K562 (cell line): ENCODE results near the gene GPR153. TPM values are rescaled to one million over a fixed set of nuclear protein-coding genes. Genes with fewer than 3 reads are reported as not detected.

ENCODE experiments used
- ATAC-seq: fragments of 200-7000 bp; cut with Tn5 transposase; 3 replicates; pipeline ENCODE4 v1.9.1; 2020; ENCODE audit warnings: moderate library complexity
- BruUV-seq: library from RNA; stranded (reverse); fragments of 400-500 nt; replicated peaks from 2 replicates; lab custom pipeline; 2021; lab: Mats Ljungman, UMichigan
- CTCF ChIA-PET: fragments of 300-600 bp; formaldehyde crosslinking; extraction: SDS; loops from one replicate; lab custom pipeline; 2021; ENCODE audit warnings: low intra/inter-chr PET ratio; lab: Yijun Ruan, JAX
- POLR2A ChIA-PET: fragments of 300-600, 350-650 bp; sonication (Branson Sonifier 250); formaldehyde crosslinking; extraction: SDS; loops from one replicate; lab custom pipeline; 2021; ENCODE audit warnings: antibody characterized with exemption, inconsistent platforms; lab: Yijun Ruan, JAX
- DNase-seq, 4 experiments: peaks; one replicate each; pipeline versions ENCODE4 v3.0.0 to v3.0.0-alpha.2; 2011 to 2018; ENCODE audit warnings: low spot score in 3 of 4, mixed read lengths in 3 of 4; ENCODE audit errors: extremely low read depth in 1 of 4
- FAIRE-seq: peaks from 2 replicates; lab custom pipeline; 2011; peaks lifted over from hg19 to GRCh38; lab: Jason Lieb, UNC
- H2AFZ ChIP-seq: 2 replicates; pipeline ENCODE4 v1.6.0; 2011; ENCODE audit warnings: low read depth, low read length, control low read depth, inconsistent platforms
- H3K27ac ChIP-seq: fragments of 200-600 bp; 3 replicates; pipeline ENCODE4 v1.8.0; 2011; ENCODE audit warnings: low read depth, mild to moderate bottlenecking, control low read depth, inconsistent platforms, low read length, moderate library complexity, mixed read lengths; ENCODE audit errors: extremely low read depth
- H3K27me3 ChIP-seq, 2 experiments: fragments of 300-600 bp in 1 of 2; 2 replicates in 1 of 2; 3 replicates in 1 of 2; pipeline versions ENCODE4 v1.6.0 to v1.8.0; 2011; ENCODE audit warnings: inconsistent platforms in 2 of 2, low read length in 2 of 2, mild to moderate bottlenecking in 1 of 2, mixed read lengths in 1 of 2, moderate library complexity in 1 of 2; ENCODE audit not compliant: control insufficient read depth in 2 of 2, insufficient read depth in 2 of 2
- H3K36me3 ChIP-seq: fragments of 300-600 bp; 3 replicates; pipeline ENCODE4 v1.8.0; 2011; ENCODE audit warnings: mild to moderate bottlenecking, low read length, inconsistent platforms; ENCODE audit not compliant: control insufficient read depth, insufficient read depth
- H3K4me1 ChIP-seq, 2 experiments: fragments of 200-600 bp in 1 of 2; replicated peaks in 1 of 2; 2 replicates in 1 of 2; 3 replicates in 1 of 2; pipeline versions ENCODE4 v1.5.1 to v1.8.0; 2011; ENCODE audit warnings: inconsistent platforms in 2 of 2, low read length in 2 of 2, mild to moderate bottlenecking in 1 of 2, mixed read lengths in 1 of 2, moderate library complexity in 1 of 2; ENCODE audit not compliant: control insufficient read depth in 2 of 2, insufficient read depth in 2 of 2
- H3K4me2 ChIP-seq: 2 replicates; pipeline ENCODE4 v1.6.1; 2011; ENCODE audit warnings: low read length, control low read depth, inconsistent platforms, mixed read lengths; ENCODE audit not compliant: insufficient read depth
- H3K4me3 ChIP-seq: fragments of 200-600 bp; sonication (generic), shearing (Covaris generic); 2 replicates; pipeline ENCODE4 v1.5.1; 2016; ENCODE audit warnings: control low read depth, inconsistent platforms
- H3K79me2 ChIP-seq: fragments of 200-600 bp; 3 replicates; pipeline ENCODE4 v1.8.0; 2011; ENCODE audit warnings: low read length, inconsistent platforms; ENCODE audit not compliant: control insufficient read depth, insufficient read depth
- H3K9ac ChIP-seq, 2 experiments: 2 replicates each; pipeline versions ENCODE4 v1.6.0 to v1.6.1; 2011; ENCODE audit warnings: low read depth in 2 of 2, low read length in 2 of 2, control low read depth in 1 of 2, inconsistent platforms in 1 of 2, mild to moderate bottlenecking in 1 of 2, mixed read lengths in 1 of 2; ENCODE audit not compliant: insufficient read depth in 1 of 2
- H3K9me1 ChIP-seq: one replicate; pipeline ENCODE4 v1.6.0; 2011; ENCODE audit warnings: inconsistent platforms, mild to moderate bottlenecking, low read length, moderate library complexity; ENCODE audit not compliant: control insufficient read depth, insufficient read depth
- H3K9me3 ChIP-seq: replicated peaks from 2 replicates; pipeline ENCODE4 v1.5.1; 2011; ENCODE audit warnings: low read depth, low read length, inconsistent platforms; ENCODE audit not compliant: control insufficient read depth, insufficient read depth
- H4K20me1 ChIP-seq: replicated peaks from 2 replicates; pipeline ENCODE4 v1.6.1; 2011; ENCODE audit warnings: low read length, inconsistent platforms, mixed read lengths; ENCODE audit not compliant: control insufficient read depth, insufficient read depth
- EP300 ChIP-seq: IDR thresholded peaks from 2 replicates; pipeline ENCODE4 v1.6.1; 2012; ENCODE audit warnings: low read length, improper control_type of control experiment
- ZFX ChIP-seq: sonication (generic); formaldehyde crosslinking; IDR thresholded peaks from 2 replicates; pipeline ENCODE4 v1.8.0; 2022; ENCODE audit warnings: mild to moderate bottlenecking, missing genetic modification reagents, moderate library complexity
- ZNF347 ChIP-seq: fragments of 450-650 bp; formaldehyde crosslinking; IDR thresholded peaks from 2 replicates; pipeline ENCODE4 v1.4.0; 2020; ENCODE audit warnings: low read depth, mild to moderate bottlenecking, moderate library complexity
- WGBS: fragments of 100-300 bp; shearing (Covaris generic); methylation state at CpG from one replicate; pipeline ENCODE4 v1.1.6; 2016; ENCODE audit warnings: low coverage, mixed read lengths; ENCODE audit not compliant: insufficient coverage; ENCODE audit errors: missing lambda C conversion rate; 5-methylcytosine and 5-hydroxymethylcytosine counted together
- in situ Hi-C: fragments of 300-500 bp; cut with MboI; formaldehyde crosslinking; loops from 4 replicates; pipeline ENCODE4 v1.15.0; 2018; ENCODE audit warnings: inconsistent platforms, mixed read lengths
- intact Hi-C: fragments of 100-400 bp; cut with micrococcal nuclease; formaldehyde crosslinking; loops from 2 replicates; pipeline ENCODE4 v1.14.2; 2022
- polyA plus RNA-seq, 8 experiments: library from polyadenylated mRNA; depleted of rRNA in 4 of 8; stranded (reverse) in 5 of 8; unstranded in 3 of 8; fragments of >200 nt; fragmentation: Nextera tagmentation in 2 of 8; fragmentation: Illumina TruSeq in 1 of 8; extraction: Ambion mirVana in 2 of 8; extraction: Trizol in 1 of 8; gene quantifications; 2 replicates each; pipeline versions ENCODE4 v1.2.1 to v1.2.3, GENCODE V29; 2011 to 2014; ENCODE audit warnings: inconsistent platforms in 1 of 8, missing spikeins in 1 of 8
- total RNA-seq, 7 experiments: library from RNA; depleted of rRNA in 6 of 7; stranded (reverse); fragments of >200 nt in 6 of 7; fragmentation: Illumina TruSeq in 2 of 7; extraction: Trizol in 2 of 7; gene quantifications; 2 replicates each; pipeline versions ENCODE4 v1.2.1 to v1.2.3, GENCODE V29; 2011 to 2021; ENCODE audit warnings: low replicate concordance in 1 of 7

GPR153 gene
- total and polyA plus RNA-seq, 9 of the 15 experiments (the other 6 are each of a cell fraction or from before 2014, with no cell fraction given) = 0.01 to 1.5 (median 0.51) TPM

DNA sequence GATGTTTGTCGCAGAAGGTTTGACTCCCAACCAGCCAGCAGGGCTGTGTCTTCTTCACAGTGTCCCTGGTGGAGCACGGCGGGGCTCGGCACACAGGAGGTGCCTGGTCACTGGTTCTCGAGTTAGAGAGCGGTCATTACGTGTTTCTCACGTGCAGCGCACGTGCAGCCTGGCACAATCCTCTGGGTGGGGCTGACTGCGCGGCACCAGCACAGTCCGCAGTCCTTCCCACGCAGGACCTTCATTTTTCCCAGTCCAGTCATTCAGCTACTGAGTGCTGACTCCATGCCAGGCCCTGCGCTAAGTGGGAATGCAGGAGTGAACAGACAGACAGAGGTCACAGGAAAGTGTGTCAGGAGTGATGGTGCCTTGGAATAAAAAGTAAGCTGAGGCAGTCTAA, 46.2 kb upstream of the GPR153 start:
- H3K9me1 ChIP-seq = peaks cover 2% of the 10 kb centered on the region
- H3K4me2 ChIP-seq = no peak overlapping the region
- 74% methylated on average over 15 of the region's 15 CpGs for WGBS
- H3K36me3 ChIP-seq = no peaks in the 10 kb centered on the region
- no peak overlapping the region for H2AFZ ChIP-seq
- no peak overlapping the region for H3K4me3 ChIP-seq
- CTCF ChIA-PET = interaction anchor here (0.7 kb wide), 1 partner anchor 174 kb away, joined by 5 read pairs; no protein-coding TSS in a partner anchor
- no peak for FAIRE-seq
- intact Hi-C loops (no loop called here), in situ Hi-C loops (no loop called here)
- H3K27ac ChIP-seq = no peak overlapping the region
- no peaks in the 10 kb centered on the region; the same call in 1 of the 2 replicates for H4K20me1 ChIP-seq
- peaks cover 9% of the 10 kb centered on the region in 2 experiments for H3K4me1 ChIP-seq
- no peak overlapping the region for H3K9ac ChIP-seq
- TF ChIP-seq ZFX (CRISPR knock-in tag) = no peak
- TF ChIP-seq, all 486 proteins: peak for 0
- Histone ChIP-seq H3K27me3 (no peaks in the 10 kb centered on the region), H3K79me2 (no peaks in the 10 kb centered on the region), H3K9me3 (0 out of 2 replicates have a peak, but pooled peaks cover 2% of the 10 kb centered on the region)
- POLR2A ChIA-PET = interaction anchor here (0.6 to 1.4 kb wide), 2 partner anchors 10 to 47 kb away, joined by 3 read pairs; no protein-coding TSS in a partner anchor
- no peak for DNase-seq
- no peak for ATAC-seq
- no TSS peak for BruUV-seq

DNA sequence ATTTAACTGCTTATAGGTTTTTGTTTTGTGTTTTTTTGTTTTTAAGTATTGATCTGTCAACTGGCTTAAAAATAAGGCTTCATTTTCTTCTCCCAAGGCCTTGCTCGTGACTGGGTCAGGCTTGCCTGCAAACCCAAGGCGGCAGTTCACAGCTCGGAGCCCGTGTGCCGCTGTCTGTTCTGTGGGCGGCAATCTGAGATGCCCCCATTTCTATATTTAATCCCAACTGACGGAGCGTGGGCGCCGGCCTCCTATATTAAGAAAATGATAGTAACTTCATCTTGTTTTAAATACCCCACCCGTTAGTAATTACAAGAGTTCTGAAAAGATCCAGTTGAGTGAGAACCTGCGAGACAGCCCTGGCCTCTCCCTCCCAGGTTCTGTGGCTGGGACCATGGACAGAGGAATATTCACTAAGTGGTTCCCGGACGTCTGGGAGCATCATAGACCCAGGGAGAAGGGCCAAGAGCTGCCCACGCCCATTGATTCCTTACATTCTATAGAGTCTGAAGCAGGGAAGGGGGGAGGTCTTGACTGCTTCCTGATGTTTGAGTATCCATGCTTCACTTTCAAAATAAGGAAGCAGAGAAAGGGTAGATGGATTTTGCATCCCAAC, 42.6 kb upstream of the GPR153 start:
- DNase-seq (no peak), FAIRE-seq (no peak), ATAC-seq (no peak)
- BruUV-seq = no TSS peak
- POLR2A ChIA-PET = interaction anchor here (0.6 kb wide), 2 partner anchors 220 to 1790 kb away, joined by 3 to 4 read pairs; no protein-coding TSS in a partner anchor
- intact Hi-C loops = no loop called here
- CTCF ChIA-PET = no interaction called here
- Histone ChIP-seq H3K9ac (no peak overlapping the region), H3K4me3 (no peak overlapping the region), H3K27me3 (no peaks in the 10 kb centered on the region), H3K9me3 (no peaks in the 10 kb centered on the region), H3K27ac (no peak overlapping the region), H3K36me3 (0 out of 3 replicates have a peak, but pooled peaks cover 2% of the 10 kb centered on the region), H3K4me1 (peaks cover 0 to 10% of the 10 kb centered on the region in 2 experiments; a peak in 2 of 5 replicates), H3K4me2 (no peak overlapping the region), H3K79me2 (no peaks in the 10 kb centered on the region), H3K9me1 (peaks cover 2% of the 10 kb centered on the region), H2AFZ (no peak overlapping the region), H4K20me1 (no peaks in the 10 kb centered on the region; the same call in 1 of the 2 replicates)
- WGBS = 74% methylated on average over 15 of the region's 15 CpGs
- in situ Hi-C loops = no loop called here
- no peak for TF ChIP-seq EP300
- no peak for TF ChIP-seq ZNF347 (CRISPR knock-in tag)
